HCT116 (cell line): ENCODE measurements around the gene HIVEP3.

ENCODE experiments used
- CEBPB ChIP-seq: IDR thresholded peaks from 2 replicates; pipeline ENCODE4 v1.6.1; 2012; ENCODE audit warnings: low read depth
- CTCF ChIP-seq, 3 experiments: fragments of 200-600 bp in 1 of 3; sonication (generic) in 1 of 3; IDR thresholded peaks in 2 of 3; conservative IDR thresholded peaks in 1 of 3; 2 replicates each; pipeline ENCODE4 v1.5.1; 2012 to 2017; ENCODE audit warnings: low read depth in 2 of 3, low read length in 2 of 3, antibody characterized with exemption in 1 of 3, borderline replicate concordance in 1 of 3, control low read depth in 1 of 3, mild to moderate bottlenecking in 1 of 3, mixed read lengths in 1 of 3, mixed run types in 1 of 3, moderate library complexity in 1 of 3; ENCODE audit not compliant: insufficient read depth in 1 of 3
- EZH2 ChIP-seq: fragments of 200-600 bp; sonication (generic); IDR thresholded peaks from 2 replicates; pipeline ENCODE4 v1.6.1; 2017; ENCODE audit warnings: antibody characterized with exemption, mixed run types
- EZH2phosphoT487 ChIP-seq: fragments of 200-600 bp; IDR thresholded peaks from 2 replicates; pipeline ENCODE4 v1.6.1; 2018; ENCODE audit warnings: antibody characterized with exemption, borderline replicate concordance
- MAX ChIP-seq: IDR thresholded peaks from 2 replicates; pipeline ENCODE4 v1.6.1; 2012
- POLR2A ChIP-seq: IDR thresholded peaks from 2 replicates; pipeline ENCODE4 v1.7.0; 2011; ENCODE audit warnings: borderline replicate concordance; ENCODE audit not compliant: insufficient read depth, insufficient read length; ENCODE audit errors: extremely low read depth
- POLR2AphosphoS5 ChIP-seq: IDR thresholded peaks from 2 replicates; pipeline ENCODE4 v1.6.1; 2011; ENCODE audit warnings: mild to moderate bottlenecking, low read depth, low read length, moderate library complexity
- RAD21 ChIP-seq: IDR thresholded peaks from 2 replicates; pipeline ENCODE4 v1.6.1; 2012; ENCODE audit warnings: low read depth, mild to moderate bottlenecking
- YY1 ChIP-seq: IDR thresholded peaks from 2 replicates; pipeline ENCODE4 v1.6.1; 2011; ENCODE audit warnings: low read length, low read depth, moderate library complexity, mild to moderate bottlenecking; ENCODE audit not compliant: insufficient replicate concordance; ENCODE audit errors: extremely low read depth
- ZFX ChIP-seq: fragments of 450-650 bp; IDR thresholded peaks from 2 replicates; pipeline ENCODE4 v1.6.1; 2017
- ZNF274 ChIP-seq: fragments of 200-500 bp; sonication (Bioruptor generic); IDR thresholded peaks from 2 replicates; pipeline ENCODE4 v1.6.1; 2014; ENCODE audit warnings: mild to moderate bottlenecking, low read depth, low read length, inconsistent platforms

- TF ChIP-seq CTCF (IDR thresholded peaks at IDR 0.05 in 2 of 3, conservative IDR thresholded peaks at IDR 0.05 in 1 of 3; ENCODE audit: borderline replicate concordance in 1 of 3, insufficient read depth in 1 of 3, low read depth in 2 of 3, low read length in 2 of 3) (no peak), POLR2A (no peak), POLR2AphosphoS5 (no peak), ZNF274 (no peak), MAX (no peak), YY1 (no peak), RAD21 (no peak), EZH2phosphoT487 (no peak), EZH2 (no peak), ZFX (no peak), CEBPB (no peak)
Observed at GRCh38 chr1:41913014-41913413, 5.7 kb downstream of the HIVEP3 start.
